ENCODE data around the gene RALGAPA2.

RALGAPA2 gene

DNA sequence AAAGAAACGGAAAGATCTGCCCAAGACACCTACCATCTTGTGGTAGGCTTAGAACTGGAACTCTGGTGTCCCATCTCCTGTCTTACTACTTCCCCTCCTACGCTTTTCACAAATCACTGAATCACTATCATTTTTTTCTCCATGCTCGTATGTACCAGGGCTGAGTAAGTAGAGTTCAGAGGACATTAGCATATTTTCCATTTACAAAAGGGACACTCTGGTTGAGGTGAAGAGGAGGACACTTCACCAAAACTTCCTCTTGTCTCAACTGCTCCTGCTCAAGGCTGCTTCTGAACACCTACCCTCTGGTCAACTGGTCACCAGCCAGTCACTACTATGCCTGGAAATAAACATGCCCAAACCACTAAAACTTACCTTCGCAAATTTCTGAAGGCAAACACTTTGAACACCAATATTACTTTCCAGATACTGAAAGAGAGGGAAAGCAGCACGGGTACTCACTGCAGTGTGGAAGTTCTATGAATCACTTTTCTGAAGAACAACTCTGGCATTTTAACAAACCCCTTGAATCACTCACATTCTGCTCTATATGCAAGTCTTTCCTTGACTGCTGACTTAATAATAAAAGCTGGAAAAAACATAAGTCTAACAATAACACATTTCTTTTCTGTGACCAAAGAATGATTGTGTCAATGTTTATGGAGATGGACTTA lies 221.2 kb downstream of the RALGAPA2 start:
- Histone ChIP-seq H3K36me3 (ENCODE audit: insufficient read depth, insufficient read length, low read length) (no peaks in the 10 kb centered on the region), H3K4me1 (ENCODE audit: insufficient read depth, insufficient read length) (no peaks in the 10 kb centered on the region), H3K4me3 (ENCODE audit: insufficient read length, low read depth) (no peak overlapping the region), H3K27me3 (ENCODE audit: insufficient read depth, insufficient read length) (no peaks in the 10 kb centered on the region), H3K9ac (ENCODE audit: insufficient read length, low read depth) (no peak overlapping the region), H3K9me3 (ENCODE audit: insufficient read depth, low read length) (no peaks in the 10 kb centered on the region)
- TF ChIP-seq YY1 (IDR thresholded peaks at IDR 0.05; ENCODE audit: insufficient read depth, insufficient read length) (no peak), ZNF274 (IDR thresholded peaks at IDR 0.05; ENCODE audit: low read depth, low read length) (no peak), SUZ12 (IDR thresholded peaks at IDR 0.05; ENCODE audit: extremely low read depth, insufficient read depth, insufficient read length) (no peak)
- DNase-seq (ENCODE audit: low read depth, low spot score), result no peak

- H3K36me3 ChIP-seq (ENCODE audit: insufficient read depth, insufficient read length, low read length), result no peaks in the 10 kb centered on the region
- no peak for TF ChIP-seq SUZ12 (IDR thresholded peaks at IDR 0.05; ENCODE audit: extremely low read depth, insufficient read depth, insufficient read length)
- no peak for TF ChIP-seq ZNF274 (IDR thresholded peaks at IDR 0.05; ENCODE audit: low read depth, low read length)
- TF ChIP-seq YY1 (IDR thresholded peaks at IDR 0.05; ENCODE audit: insufficient read depth, insufficient read length), result no peak
- no peak for DNase-seq (ENCODE audit: low read depth, low spot score)
These were observed 221.8 kb downstream of the RALGAPA2 start for GRCh38 chr20:20490673-20491072.

DNA sequence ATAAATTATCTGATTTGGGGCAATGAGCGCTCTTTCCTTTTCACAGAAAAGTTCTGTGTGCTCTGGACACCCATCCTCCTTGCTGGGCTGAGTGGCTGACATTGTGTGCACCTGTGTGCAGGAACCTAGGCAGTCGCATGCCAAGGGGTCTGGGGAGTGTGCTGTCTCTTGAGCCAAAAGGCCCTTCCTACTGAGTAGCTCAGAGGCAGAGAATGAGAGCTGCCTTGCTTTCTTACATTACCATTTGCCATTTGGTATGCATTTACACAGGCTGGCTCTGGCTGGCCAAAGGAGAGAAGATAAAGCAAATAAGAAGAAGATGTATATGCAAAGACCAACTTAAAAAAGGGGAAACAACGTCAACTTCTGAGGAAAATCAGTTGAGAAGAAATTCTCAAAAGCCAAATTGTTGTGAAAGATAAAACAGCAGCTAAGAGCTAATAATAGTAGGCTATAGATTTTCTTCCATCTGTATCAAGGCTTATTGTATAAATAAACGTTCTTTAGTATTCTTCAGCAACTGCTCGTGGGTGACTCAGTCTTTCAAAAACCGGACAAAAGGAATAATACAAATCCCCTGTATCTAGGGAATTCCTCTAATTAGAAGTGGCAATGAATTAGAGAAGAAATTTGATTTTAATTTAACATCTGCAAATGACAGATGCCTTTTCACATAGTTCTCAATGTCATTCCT lies 222.6 kb downstream of the RALGAPA2 start:
- Histone ChIP-seq H3K9ac (ENCODE audit: insufficient read length, low read depth) (no peak overlapping the region), H3K4me3 (ENCODE audit: insufficient read length, low read depth) (no peak overlapping the region)
- TF ChIP-seq ZNF274 (IDR thresholded peaks at IDR 0.05; ENCODE audit: low read depth, low read length) (no peak), SUZ12 (IDR thresholded peaks at IDR 0.05; ENCODE audit: extremely low read depth, insufficient read depth, insufficient read length) (no peak), YY1 (IDR thresholded peaks at IDR 0.05; ENCODE audit: insufficient read depth, insufficient read length) (no peak)

More at GRCh38 chr20:20490673-20491072, 221.8 kb downstream of the RALGAPA2 start:
- H3K4me3 ChIP-seq (ENCODE audit: insufficient read length, low read depth), result no peak overlapping the region
- H3K9ac ChIP-seq (ENCODE audit: insufficient read length, low read depth), result no peak overlapping the region
- no peaks in the 10 kb centered on the region for H3K27me3 ChIP-seq (ENCODE audit: insufficient read depth, insufficient read length)
- no peaks in the 10 kb centered on the region for H3K9me3 ChIP-seq (ENCODE audit: insufficient read depth, low read length)
- no peaks in the 10 kb centered on the region for H3K4me1 ChIP-seq (ENCODE audit: insufficient read depth, insufficient read length)

DNA sequence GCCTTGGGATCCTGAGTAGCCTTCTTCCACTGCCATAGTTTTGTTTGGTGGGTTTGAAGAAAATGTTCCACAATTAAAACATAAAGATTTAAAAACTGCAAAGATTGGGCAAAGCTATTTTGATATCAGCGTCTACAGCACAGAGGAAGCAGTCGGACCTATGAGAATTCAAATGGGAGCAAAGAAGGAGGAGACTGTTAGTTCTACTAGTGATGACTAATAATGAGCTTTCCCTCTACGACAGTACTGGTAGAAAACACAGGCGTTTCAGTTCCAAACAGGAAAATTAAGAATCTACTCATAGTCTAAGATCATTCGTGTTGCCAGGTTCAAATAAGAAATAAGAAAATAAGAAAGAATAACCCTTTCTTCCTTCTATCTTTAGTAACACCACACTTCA lies 223.4 kb downstream of the RALGAPA2 start:
- H3K9ac ChIP-seq (ENCODE audit: insufficient read length, low read depth), result no peak overlapping the region
- H3K4me3 ChIP-seq (ENCODE audit: insufficient read length, low read depth), result no peak overlapping the region
- no peaks in the 10 kb centered on the region for H3K36me3 ChIP-seq (ENCODE audit: insufficient read depth, insufficient read length, low read length)
- no peaks in the 10 kb centered on the region for H3K27me3 ChIP-seq (ENCODE audit: insufficient read depth, insufficient read length)
- TF ChIP-seq ZNF274 (IDR thresholded peaks at IDR 0.05; ENCODE audit: low read depth, low read length) (no peak), SUZ12 (IDR thresholded peaks at IDR 0.05; ENCODE audit: extremely low read depth, insufficient read depth, insufficient read length) (no peak), YY1 (IDR thresholded peaks at IDR 0.05; ENCODE audit: insufficient read depth, insufficient read length) (no peak)
- H3K4me1 ChIP-seq (ENCODE audit: insufficient read depth, insufficient read length), result no peaks in the 10 kb centered on the region
- no peak for DNase-seq (ENCODE audit: low read depth, low spot score)
- no peaks in the 10 kb centered on the region for H3K9me3 ChIP-seq (ENCODE audit: insufficient read depth, low read length)

More for the DNA sequence above, 222.6 kb downstream of the RALGAPA2 start:
- Histone ChIP-seq H3K27me3 (ENCODE audit: insufficient read depth, insufficient read length) (no peaks in the 10 kb centered on the region), H3K4me1 (ENCODE audit: insufficient read depth, insufficient read length) (no peaks in the 10 kb centered on the region), H3K9me3 (ENCODE audit: insufficient read depth, low read length) (no peaks in the 10 kb centered on the region), H3K36me3 (ENCODE audit: insufficient read depth, insufficient read length, low read length) (no peaks in the 10 kb centered on the region)
- no peak for DNase-seq (ENCODE audit: low read depth, low spot score)

DNA sequence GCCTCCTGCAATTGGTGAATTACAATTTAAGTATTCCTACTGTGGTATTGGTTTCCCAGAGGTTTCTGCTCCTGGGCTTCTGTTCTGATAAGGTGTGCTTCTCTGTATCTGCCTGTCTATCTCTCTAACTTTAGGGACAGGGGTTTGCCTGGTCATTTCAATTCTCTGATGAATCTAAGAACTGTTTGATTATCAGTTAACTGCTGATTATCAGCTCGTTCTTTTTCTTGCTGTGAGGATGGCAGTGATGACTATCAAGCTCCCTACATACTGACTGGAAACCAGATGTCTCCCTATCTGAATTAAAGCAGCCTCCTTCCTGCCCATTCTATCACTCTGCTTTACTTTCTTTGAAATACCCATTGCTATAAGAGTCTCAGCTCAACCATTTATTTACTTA lies 224.1 kb downstream of the RALGAPA2 start:
- no peaks in the 10 kb centered on the region for H3K9me3 ChIP-seq (ENCODE audit: insufficient read depth, low read length)
- no peaks in the 10 kb centered on the region for H3K27me3 ChIP-seq (ENCODE audit: insufficient read depth, insufficient read length)
- no peak for DNase-seq (ENCODE audit: low read depth, low spot score)
- H3K4me3 ChIP-seq (ENCODE audit: insufficient read length, low read depth), result no peak overlapping the region
- no peak overlapping the region for H3K9ac ChIP-seq (ENCODE audit: insufficient read length, low read depth)
- no peaks in the 10 kb centered on the region for H3K36me3 ChIP-seq (ENCODE audit: insufficient read depth, insufficient read length, low read length)
- no peaks in the 10 kb centered on the region for H3K4me1 ChIP-seq (ENCODE audit: insufficient read depth, insufficient read length)
- no peak for TF ChIP-seq YY1 (IDR thresholded peaks at IDR 0.05; ENCODE audit: insufficient read depth, insufficient read length)
- no peak for TF ChIP-seq SUZ12 (IDR thresholded peaks at IDR 0.05; ENCODE audit: extremely low read depth, insufficient read depth, insufficient read length)
- TF ChIP-seq ZNF274 (IDR thresholded peaks at IDR 0.05; ENCODE audit: low read depth, low read length), result no peak

- no peaks in the 10 kb centered on the region for H3K4me1 ChIP-seq (ENCODE audit: insufficient read depth, insufficient read length)
- no peaks in the 10 kb centered on the region for H3K9me3 ChIP-seq (ENCODE audit: insufficient read depth, low read length)
- H3K9ac ChIP-seq (ENCODE audit: insufficient read length, low read depth), result no peak overlapping the region
- H3K36me3 ChIP-seq (ENCODE audit: insufficient read depth, insufficient read length, low read length), result no peaks in the 10 kb centered on the region
- TF ChIP-seq SUZ12 (IDR thresholded peaks at IDR 0.05; ENCODE audit: extremely low read depth, insufficient read depth, insufficient read length) (no peak), ZNF274 (IDR thresholded peaks at IDR 0.05; ENCODE audit: low read depth, low read length) (no peak), YY1 (IDR thresholded peaks at IDR 0.05; ENCODE audit: insufficient read depth, insufficient read length) (no peak)
- no peak for DNase-seq (ENCODE audit: low read depth, low spot score)
- no peak overlapping the region for H3K4me3 ChIP-seq (ENCODE audit: insufficient read length, low read depth)
- no peaks in the 10 kb centered on the region for H3K27me3 ChIP-seq (ENCODE audit: insufficient read depth, insufficient read length)
These were observed 224.6 kb downstream of the RALGAPA2 start for GRCh38 chr20:20487811-20488210.

DNA sequence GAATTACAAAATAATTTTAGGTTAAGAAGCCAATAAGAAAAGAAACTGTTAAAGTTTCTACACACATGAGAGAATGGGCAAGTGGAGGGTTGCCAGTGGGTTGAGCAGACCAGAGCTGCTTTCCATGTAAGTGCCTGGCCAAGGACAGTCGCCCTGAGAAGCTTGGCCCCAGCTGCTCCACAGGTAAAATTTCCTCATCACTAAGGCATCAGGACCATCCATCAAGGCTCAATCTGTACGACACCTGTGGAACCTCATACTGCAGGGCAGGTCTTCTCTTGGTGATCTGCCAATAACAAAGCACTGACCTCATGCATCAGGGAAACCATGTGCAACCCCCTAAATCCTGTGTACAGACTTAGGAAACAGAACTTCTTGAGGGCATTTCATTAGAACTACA lies 229.1 kb downstream of the RALGAPA2 start:
- Histone ChIP-seq H3K27me3 (ENCODE audit: insufficient read depth, insufficient read length) (no peaks in the 10 kb centered on the region), H3K9ac (ENCODE audit: insufficient read length, low read depth) (no peak overlapping the region), H3K4me3 (ENCODE audit: insufficient read length, low read depth) (no peak overlapping the region), H3K36me3 (ENCODE audit: insufficient read depth, insufficient read length, low read length) (no peaks in the 10 kb centered on the region), H3K4me1 (ENCODE audit: insufficient read depth, insufficient read length) (no peaks in the 10 kb centered on the region), H3K9me3 (ENCODE audit: insufficient read depth, low read length) (no peaks in the 10 kb centered on the region)
- TF ChIP-seq SUZ12 (IDR thresholded peaks at IDR 0.05; ENCODE audit: extremely low read depth, insufficient read depth, insufficient read length) (no peak), YY1 (IDR thresholded peaks at IDR 0.05; ENCODE audit: insufficient read depth, insufficient read length) (no peak), ZNF274 (IDR thresholded peaks at IDR 0.05; ENCODE audit: low read depth, low read length) (no peak)
- DNase-seq (ENCODE audit: low read depth, low spot score), result no peak

Data from NT2/D1 (cell line).